Lower leg skin (tissue), 4 donors: ENCODE results near the gene NUCKS1. TPM values are rescaled to one million over a fixed set of nuclear protein-coding genes. Genes with fewer than 3 reads are reported as not detected.

Experiments
- DNase-seq, 2 donors: peaks; one replicate each; pipeline ENCODE4 v3.0.0-alpha.2; 2019; ENCODE audit warnings: low spot score in 2 of 2
- H3K4me3 ChIP-seq: fragments of 200-600 bp; sonication (generic); 2 replicates; pipeline ENCODE4 v1.5.1; 2017; ENCODE audit warnings: mild to moderate bottlenecking, low read depth; ENCODE audit not compliant: poor library complexity, severe bottlenecking
- CTCF ChIP-seq, 3 donors: fragments of 450-650 bp; IDR thresholded peaks; one replicate each; pipeline ENCODE4 v1.5.1; 2016; ENCODE audit warnings: antibody characterized with exemption in 3 of 3, mild to moderate bottlenecking in 3 of 3, moderate library complexity in 2 of 3
- POLR2A ChIP-seq, 2 donors: fragments of 450-650 bp; IDR thresholded peaks; one replicate each; pipeline ENCODE4 v1.6.1; 2016 to 2017; ENCODE audit warnings: antibody characterized with exemption in 2 of 2, mild to moderate bottlenecking in 1 of 2, moderate library complexity in 1 of 2
- WGBS, 2 donors: methylation state at CpG; one replicate each; pipeline ENCODE4 v1.1.5; 2018; 5-methylcytosine and 5-hydroxymethylcytosine counted together
- intact Hi-C: fragments of 100-400 bp; cut with DNase I; formaldehyde crosslinking; loops from one replicate; pipeline ENCODE4 v1.15.0; 2023; ENCODE audit warnings: low total_unique reads
- total RNA-seq, 4 donors: library from RNA; depleted of rRNA; stranded (reverse); fragments of >200 nt; gene quantifications; one replicate each; pipeline ENCODE4 v1.1.0, GENCODE V29; 2016

Gene NUCKS1
- total RNA-seq, 4 donors from 2014 or later = 49.5 to 143 (median 66.0) TPM

GRCh38 chr1:205669341-205670149, 80.4 kb downstream of the NUCKS1 start:
- 47 to 50% methylated on average over 17 to 20 of the region's 20 CpGs for WGBS, 2 donors
- intact Hi-C loops = no loop called here
- TF ChIP-seq POLR2A (IDR thresholded peaks at IDR 0.05) (no peak), CTCF (IDR thresholded peaks at IDR 0.05) (no peak)
- DNase-seq = no peak
- no peak overlapping the region for H3K4me3 ChIP-seq

- H3K4me3 ChIP-seq = no peak overlapping the region
- WGBS, 2 donors = 55 to 76% methylated on average over 5 of the region's 5 CpGs
- intact Hi-C loops = no loop called here
- TF ChIP-seq POLR2A (IDR thresholded peaks at IDR 0.05) (no peak), CTCF (IDR thresholded peaks at IDR 0.05) (no peak)
- DNase-seq = no peak
These were observed 81.0 kb downstream of the NUCKS1 start for GRCh38 chr1:205668951-205669340.

GRCh38 chr1:205667909-205668643, 81.9 kb downstream of the NUCKS1 start:
- intact Hi-C loops = no loop called here
- WGBS, 2 donors = 54 to 61% methylated on average over 11 of the region's 11 CpGs
- TF ChIP-seq CTCF (IDR thresholded peaks at IDR 0.05) = no peak
- no peak for TF ChIP-seq POLR2A (IDR thresholded peaks at IDR 0.05)
- H3K4me3 ChIP-seq = no peak overlapping the region
- DNase-seq = peak in 1 of 2 donors; percentile 39

GRCh38 chr1:205666372-205667166, 83.4 kb downstream of the NUCKS1 start:
- H3K4me3 ChIP-seq = no peak overlapping the region
- TF ChIP-seq POLR2A (IDR thresholded peaks at IDR 0.05) = no peak
- TF ChIP-seq CTCF (IDR thresholded peaks at IDR 0.05) = no peak
- intact Hi-C loops = no loop called here
- DNase-seq = no peak
- 93 to 94% methylated on average over 6 of the region's 6 CpGs for WGBS, 2 donors

- WGBS, 2 donors = 65 to 81% methylated on average over 8 to 9 of the region's 9 CpGs
- no peak for DNase-seq
- no peak overlapping the region for H3K4me3 ChIP-seq
- TF ChIP-seq CTCF (IDR thresholded peaks at IDR 0.05) = no peak
- TF ChIP-seq POLR2A (IDR thresholded peaks at IDR 0.05) = no peak
- intact Hi-C loops = no loop called here
These were observed 84.6 kb downstream of the NUCKS1 start for GRCh38 chr1:205665201-205666045.
